Femur (tissue), 1 donor: ENCODE results near the gene DRAM1.
"Not testable (repeated sequence)": the region's sequence is repeated elsewhere in the genome, so short reads cannot be mapped to it uniquely, and the experiment has no call there.

Source experiments
- DNase-seq: peaks from one replicate; pipeline ENCODE4 v3.0.0-alpha.2; 2017

Gene DRAM1

GRCh38 chr12:101859664-101860607 lies 17.4 kb upstream of the DRAM1 start:
- DNase-seq = no peak

- not testable (repeated sequence) for DNase-seq
Observed at GRCh38 chr12:101861688-101862087, 15.7 kb upstream of the DRAM1 start.

DNA sequence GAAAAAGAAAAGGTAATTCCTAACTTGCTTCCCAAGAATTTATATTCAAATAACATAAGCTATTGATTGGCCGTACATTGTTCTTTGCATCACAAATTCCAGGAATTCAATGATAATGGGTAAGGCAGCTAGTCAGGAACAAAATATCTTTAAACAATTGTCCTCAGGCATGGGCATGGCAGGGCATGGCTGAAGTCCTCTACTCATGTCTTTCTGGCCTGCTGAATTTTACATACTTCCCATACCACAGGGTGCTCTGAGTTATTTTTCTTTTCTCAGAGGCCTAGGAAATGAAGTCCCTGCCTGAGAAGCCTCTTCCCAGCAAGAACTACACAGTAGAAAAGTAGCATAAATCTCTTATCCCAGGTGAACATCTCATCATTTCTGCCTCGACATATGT lies 15.1 kb upstream of the DRAM1 start:
- no peak for DNase-seq

- DNase-seq = no peak
Observed at GRCh38 chr12:101863981-101864380, 13.4 kb upstream of the DRAM1 start.

- no peak for DNase-seq
Observed at GRCh38 chr12:101866615-101867373, 10.6 kb upstream of the DRAM1 start.

DNA sequence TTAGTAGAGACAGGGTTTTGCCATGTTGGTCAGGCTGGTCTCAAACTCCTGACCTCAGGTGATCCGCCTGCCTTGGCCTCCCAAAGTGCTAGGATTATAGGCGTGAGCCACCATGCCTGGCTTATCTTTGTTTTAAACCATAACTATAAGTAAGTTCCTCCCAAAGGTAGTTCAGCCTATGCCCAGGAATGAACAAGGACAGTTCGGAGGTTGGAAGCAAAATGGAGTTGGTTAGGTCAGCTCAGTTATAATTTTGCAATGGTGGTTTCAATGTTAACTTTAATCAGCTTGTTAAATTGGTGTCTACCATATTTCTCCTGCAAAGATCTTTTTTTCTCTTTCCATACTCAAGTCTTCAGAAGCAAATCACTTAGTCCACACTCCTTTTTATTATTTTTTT lies 9.8 kb upstream of the DRAM1 start:
- DNase-seq = not testable (repeated sequence)

GRCh38 chr12:101870925-101871324 lies 6.5 kb upstream of the DRAM1 start:
- no peak for DNase-seq

DNA sequence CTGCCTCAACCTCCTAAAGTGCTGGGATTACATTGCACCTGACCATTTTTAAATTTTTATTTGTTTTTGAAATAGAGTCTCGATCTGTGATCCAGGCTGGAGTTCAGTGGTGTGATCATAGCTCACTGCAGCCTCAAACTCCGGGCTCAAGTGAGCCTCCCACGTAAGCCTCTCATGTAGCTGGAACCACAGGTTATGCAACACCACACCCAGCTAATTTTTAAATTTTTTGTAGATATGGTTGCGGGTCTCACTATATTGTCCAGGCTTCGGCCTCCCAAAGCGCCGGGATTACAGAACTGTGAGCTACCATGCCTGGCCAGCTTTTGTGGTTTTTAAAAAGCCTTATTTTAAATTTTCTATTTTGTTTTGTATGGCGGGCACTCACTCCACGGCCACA lies 2.2 kb upstream of the DRAM1 start:
- no peak for DNase-seq

DNA sequence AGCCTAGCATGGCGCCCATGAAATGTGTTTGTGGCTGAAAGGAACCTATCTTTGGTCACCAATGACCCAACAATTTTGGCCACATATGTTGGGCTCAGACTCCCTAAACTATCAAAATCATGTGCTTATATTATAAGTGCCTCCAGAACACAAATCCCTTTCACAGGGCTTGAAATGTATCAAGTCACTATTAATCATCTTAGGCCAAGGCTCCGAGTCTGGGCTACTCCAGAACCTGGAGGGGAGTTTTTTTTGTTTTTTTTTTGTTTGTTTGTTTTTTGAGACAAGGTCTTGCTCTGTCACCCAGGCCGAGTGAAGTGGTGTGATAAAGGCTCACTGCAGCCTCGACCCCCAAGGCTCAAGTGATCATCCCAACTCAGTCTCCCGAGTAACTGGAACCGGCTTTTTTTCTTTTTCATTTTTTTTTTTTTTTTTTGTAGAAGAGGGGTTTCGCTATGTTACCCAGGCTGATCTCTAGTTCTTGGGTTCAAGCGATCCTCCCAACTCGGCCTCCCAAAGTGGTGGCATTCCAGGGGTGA lies 989 bp upstream of the DRAM1 start:
- DNase-seq = no peak

DNA sequence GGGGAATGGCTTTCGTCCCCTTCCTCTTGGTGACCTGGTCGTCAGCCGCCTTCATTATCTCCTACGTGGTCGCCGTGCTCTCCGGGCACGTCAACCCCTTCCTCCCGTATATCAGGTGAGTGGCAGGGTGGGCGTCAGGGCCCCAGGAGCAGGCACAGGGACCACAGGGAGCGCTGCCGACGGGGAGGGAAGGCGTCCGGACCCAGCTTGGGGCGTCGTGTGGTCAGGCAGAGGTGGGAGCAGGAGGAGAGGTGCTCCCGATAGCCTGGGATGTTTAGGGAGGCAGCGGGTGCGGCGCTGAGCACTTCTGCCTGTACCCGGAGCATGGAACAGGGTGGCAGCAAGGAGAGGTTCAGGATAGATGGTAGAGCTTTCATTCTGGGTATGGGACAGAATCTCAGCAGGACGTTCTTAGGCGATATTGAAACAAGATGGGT lies 444 bp downstream of the DRAM1 start:
- DNase-seq = peak; percentile 37

GRCh38 chr12:101878243-101878821 lies 952 bp downstream of the DRAM1 start:
- DNase-seq = no peak

DNA sequence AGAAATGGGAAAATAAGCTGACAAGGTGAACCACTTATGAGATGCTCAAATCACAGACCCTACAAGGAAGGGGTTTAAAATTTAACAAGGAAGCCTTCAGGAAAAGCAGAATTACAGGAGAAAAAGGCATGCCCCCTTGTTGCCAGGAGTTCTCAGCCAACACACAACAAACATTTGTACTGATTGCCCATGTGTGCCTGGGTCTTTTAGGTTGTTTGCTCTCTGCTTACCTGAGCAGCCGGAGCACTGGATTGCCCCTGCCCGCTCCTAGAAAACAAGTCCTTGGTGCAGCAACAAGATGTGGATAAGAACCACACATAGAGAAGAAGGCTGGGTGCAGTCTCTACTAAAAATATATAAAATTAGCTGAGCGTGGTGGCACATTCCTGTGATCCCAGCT lies 3.4 kb downstream of the DRAM1 start:
- DNase-seq = no peak

- DNase-seq = no peak
Observed at GRCh38 chr12:101881228-101881627, 3.8 kb downstream of the DRAM1 start.

DNA sequence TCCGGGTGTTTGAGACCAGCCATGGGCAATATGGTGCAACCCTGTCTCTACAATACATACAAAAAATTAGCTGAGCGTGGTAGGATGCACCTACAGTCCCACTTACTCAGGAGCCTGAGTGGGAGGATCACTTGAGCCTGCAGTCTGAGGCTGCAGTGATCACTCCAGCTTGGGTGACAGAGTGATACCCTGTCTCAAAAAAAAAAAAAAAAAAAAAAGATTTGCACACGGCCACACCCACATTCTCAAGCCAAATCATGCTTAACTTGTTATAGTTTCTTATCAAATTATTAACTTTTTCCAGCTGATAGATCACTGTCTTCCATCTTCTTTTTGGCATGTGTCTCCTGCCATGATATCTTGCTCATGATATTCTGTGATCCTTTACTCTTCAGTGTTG lies 6.8 kb downstream of the DRAM1 start:
- no peak for DNase-seq

- DNase-seq = not testable (repeated sequence)
Observed at GRCh38 chr12:101884781-101885340, 7.5 kb downstream of the DRAM1 start.

DNA sequence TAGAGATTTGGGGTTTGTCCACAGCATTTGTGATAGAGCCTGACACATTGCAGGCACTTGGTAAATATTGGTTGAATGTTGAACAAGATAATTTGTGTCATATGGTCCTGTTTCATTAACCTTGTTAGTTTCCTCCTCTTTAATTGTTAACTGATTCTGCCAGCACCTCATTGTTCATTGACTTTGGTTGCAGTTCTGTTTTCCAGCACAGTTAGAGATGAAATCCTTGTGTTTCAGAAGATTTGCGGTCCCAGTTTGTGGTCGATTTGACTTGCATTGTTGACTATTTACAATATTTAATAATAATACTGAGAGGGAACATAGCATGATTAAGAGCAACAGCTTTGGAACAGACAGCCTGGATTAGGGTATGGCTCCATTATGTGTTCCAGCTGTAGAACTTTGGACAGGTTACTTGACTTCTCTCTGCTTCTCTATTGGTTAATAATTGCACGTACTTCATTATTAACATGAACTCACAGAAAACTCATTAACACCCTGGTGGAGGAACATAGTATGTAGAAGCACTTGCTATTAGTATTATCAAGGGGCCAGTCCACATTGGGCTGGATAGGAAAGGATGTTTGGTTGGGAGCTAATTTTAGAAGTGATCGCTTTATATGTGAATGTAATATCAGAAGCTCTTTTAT lies 8.7 kb downstream of the DRAM1 start:
- DNase-seq = no peak

DNA sequence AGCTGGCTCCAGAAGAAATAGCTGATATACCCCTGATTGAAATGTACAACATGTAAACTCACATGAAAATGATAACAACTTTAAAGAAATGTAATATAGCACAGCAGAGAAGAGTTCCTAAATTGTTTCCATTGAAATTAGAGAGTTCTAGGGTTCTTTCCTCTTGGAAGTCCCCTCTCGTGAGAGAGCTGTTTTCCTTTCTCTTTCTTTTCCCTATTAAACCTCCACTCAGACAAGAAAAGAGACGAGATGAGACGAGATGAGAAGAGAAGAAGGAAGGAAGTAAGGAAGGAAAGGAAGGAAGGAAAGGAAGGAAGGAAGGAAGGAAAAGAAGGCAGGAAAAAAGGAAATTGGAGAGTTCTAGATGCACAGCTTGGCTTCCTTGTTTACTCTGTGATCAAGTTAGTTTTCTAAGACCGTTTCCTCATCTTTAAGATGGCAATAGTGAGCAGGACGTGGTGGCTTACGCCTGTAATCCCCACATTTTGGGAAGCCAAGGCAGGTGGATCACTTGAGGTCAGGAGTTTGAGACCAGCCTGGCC lies 11.9 kb downstream of the DRAM1 start:
- DNase-seq = no peak

- peak; percentile 31 for DNase-seq
Observed at GRCh38 chr12:101891462-101891971, 14.1 kb downstream of the DRAM1 start.

- no peak for DNase-seq
Observed at GRCh38 chr12:101892794-101893193, 15.4 kb downstream of the DRAM1 start.

DNA sequence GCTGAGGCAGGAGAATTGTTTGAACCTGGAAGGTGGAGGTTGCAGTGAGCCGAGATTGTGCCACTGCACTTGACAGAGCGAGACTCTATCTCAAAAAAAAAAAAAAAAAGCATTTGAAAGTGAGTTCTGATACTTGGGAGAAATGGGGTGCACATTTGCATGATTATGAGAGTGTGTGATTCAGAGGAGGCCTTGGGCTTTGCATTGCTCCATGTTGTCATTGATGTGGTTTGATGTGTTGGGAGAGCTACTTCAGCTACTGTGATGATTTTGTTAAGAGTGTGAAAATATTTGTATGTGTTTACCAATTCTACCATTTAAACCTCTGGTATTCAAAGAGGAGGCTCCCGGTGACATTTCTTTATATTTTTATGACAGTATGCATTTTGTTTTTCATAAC lies 24.4 kb downstream of the DRAM1 start:
- no peak for DNase-seq

DNA sequence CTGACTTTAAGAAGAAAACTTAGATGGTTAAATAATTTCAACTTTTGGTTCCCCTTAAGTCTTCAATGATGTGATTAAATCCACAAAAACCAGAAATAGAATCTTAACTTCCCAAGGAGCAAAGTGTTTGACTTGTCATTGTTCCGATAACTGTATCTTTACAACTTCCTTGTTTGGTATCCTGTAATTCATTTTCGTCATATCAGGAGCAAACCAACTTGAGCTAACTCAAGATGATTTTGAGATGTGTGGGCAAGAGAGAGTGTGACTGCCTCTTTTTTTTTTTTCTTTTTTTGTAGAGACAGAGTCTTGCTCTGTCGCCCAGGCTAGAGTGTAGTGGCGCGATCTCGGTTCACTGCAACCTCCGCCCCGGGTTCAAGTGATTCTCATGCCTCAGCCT lies 25.3 kb downstream of the DRAM1 start:
- no peak for DNase-seq

DNA sequence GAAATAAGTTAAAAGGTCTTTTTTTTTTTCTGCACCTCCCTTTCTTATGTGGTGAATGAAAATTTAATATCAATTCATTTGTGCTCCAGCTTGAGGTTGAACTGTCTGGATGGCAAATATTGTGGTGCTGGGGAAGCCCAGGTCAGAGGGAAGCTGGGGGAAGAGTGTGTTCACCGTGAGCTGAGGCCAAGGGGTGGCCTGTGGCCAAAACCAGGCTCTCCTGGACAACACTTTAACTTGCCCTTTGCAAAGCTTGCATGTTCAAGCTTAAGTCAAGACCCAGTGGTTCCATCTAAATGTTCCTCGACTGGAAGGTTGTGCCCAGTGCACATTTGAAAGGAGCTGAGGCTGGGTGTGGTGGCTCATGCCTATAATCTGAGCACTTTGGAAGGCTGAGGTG lies 28.8 kb downstream of the DRAM1 start:
- DNase-seq = no peak
